NCI-H2196 treated with DMSO at 0.1 percent for 48 hours (cell line): ENCODE results near the gene POC1A.

Experiments used
- DNase-seq: peaks from one replicate; lab custom pipeline; 2025; ENCODE audit not compliant: unreplicated experiment; lab: John Stamatoyannopoulos, UW

The POC1A gene

DNA sequence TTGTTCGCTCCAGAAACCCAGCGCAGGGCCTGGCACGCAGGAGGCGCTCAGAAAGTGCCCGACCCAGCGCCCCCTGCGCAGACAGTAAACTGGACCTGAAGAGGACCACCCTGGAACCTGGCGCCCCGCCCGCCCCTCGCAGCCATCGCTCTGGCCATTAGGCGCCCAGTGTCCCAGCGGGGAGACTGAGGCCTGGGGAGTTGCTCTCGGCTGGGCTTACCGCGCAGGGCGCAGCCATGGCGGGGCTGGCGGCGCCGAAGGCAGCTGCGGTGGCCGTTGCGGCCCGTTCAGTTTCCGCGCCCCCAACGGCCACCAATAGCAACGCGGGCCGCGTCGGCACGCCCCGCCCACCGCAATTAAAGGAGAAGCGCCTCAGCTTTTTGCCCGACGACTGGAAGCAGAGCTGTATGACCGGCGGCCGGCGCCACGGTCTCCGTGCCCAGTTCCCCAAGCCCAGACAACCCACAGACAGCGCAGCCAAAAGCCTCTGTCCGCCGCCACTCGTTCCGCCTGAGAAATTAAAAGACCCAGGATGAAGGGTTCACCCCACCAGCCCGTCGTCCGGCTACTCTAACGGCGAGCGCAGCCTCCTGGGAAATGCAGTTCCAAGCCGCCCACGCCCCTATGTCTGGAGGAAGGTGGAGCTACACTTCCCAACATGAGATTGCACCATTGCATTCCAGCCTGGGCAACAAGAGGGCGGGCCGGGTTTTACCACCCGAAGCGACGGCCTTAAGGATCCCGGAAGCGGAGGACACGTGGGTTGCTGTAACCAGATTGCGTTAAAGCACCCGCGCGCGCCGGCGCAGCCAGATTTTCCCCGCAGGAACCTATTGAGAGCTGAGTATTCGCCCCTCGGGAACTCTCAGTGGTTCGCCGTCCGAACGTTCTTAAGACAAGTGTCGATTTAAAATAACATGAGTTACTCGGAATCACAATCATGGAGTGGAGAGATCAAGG is at the start of gene POC1A:
TSS of gene POC1A (minus strand) at position 289 of the 960 bp plus-strand sequence. CDS start at position 238, 51 bp downstream.
- DNase-seq = peak; percentile 72

DNA sequence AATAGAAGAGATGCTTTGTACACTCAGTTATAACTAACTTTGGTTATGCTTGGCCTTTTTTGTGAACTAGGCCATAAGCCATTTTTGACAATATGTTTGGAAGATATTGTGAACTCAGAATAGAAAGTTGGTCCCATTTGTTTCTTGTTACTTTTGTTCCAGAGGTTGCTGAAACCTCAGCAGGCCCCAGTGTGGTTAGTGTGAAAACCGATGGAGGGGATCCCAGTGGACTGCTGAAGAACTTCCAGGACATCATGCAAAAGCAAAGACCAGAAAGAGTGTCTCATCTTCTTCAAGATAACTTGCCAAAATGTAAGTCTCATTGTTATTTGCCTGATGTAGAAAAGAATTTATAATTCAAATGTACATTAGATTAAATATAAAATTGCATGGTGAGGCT is 49.5 kb upstream of the POC1A start:
- no peak for DNase-seq

GRCh38 chr3:52202384-52203077 is 48.3 kb upstream of the POC1A start:
- DNase-seq = no peak

DNA sequence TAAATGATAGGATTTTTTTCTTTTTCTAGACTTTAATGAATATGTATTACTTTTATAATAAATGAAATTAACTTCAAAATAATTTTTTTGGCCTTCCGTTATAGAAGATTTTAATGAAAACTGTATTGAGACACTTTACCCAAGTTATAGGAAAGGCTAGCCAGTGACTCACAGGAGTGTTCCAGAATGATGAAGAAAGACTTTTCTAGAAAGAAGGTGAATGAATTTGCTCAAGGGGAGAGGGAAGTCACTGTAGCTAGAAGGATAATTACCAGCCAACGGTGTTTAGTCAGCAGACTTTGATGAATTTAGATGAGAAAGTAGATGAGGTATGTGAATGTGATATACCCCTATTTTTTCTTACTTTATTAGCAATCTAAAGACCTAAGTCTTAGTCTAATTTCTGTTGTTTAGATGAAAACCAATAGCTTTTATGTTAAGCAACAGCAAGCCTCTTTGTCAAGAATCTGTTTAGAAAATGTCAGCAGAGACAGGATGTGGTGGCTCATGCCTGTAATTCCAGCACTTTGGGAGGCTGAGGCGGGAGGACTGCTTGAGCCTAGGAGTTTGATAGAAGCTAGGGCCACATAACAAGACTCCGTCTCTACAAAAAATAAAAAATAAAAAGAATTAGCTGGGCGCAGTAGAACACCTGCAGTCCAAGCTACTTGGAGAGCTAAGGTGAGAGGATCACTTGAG is 46.9 kb upstream of the POC1A start:
- no peak for DNase-seq

- DNase-seq = no peak
These were observed 44.7 kb upstream of the POC1A start for GRCh38 chr3:52198643-52199608.

- peak; percentile 36 for DNase-seq
These were observed 43.8 kb upstream of the POC1A start, which contains the start of gene ALAS1 for GRCh38 chr3:52197842-52198625. TSS of gene ALAS1 (plus strand) at chr3:52198160. CDS start at chr3:52199242, 1,082 bp downstream.

GRCh38 chr3:52197499-52197841 is 43.2 kb upstream of the POC1A start:
- no peak for DNase-seq

GRCh38 chr3:52196977-52197376 is 42.8 kb upstream of the POC1A start:
- DNase-seq = no peak

- no peak for DNase-seq
These were observed 41.7 kb upstream of the POC1A start for GRCh38 chr3:52195823-52196331.

DNA sequence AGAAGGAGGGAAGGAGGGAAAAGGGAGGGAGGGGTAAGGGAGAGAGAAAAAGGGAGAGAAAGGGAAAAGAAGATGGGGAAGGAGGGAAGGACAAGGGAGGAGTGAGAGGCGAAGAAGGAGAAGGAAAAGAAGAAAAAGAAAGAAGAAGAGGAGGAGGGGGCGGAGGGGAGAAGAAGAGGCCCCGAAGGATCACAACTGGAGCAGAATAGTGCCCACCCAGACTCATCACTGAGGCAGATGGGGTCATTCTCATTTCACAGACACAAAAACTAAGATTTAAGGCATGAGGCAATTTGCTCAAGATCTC is 41.0 kb upstream of the POC1A start:
- no peak for DNase-seq

- no peak for DNase-seq
These were observed 40.5 kb upstream of the POC1A start for GRCh38 chr3:52194485-52195290.

- peak; percentile 12 for DNase-seq
These were observed 38.8 kb upstream of the POC1A start for GRCh38 chr3:52193065-52193464.

- DNase-seq = no peak
These were observed 37.4 kb upstream of the POC1A start for GRCh38 chr3:52191663-52192062.

- no peak for DNase-seq
These were observed 36.3 kb upstream of the POC1A start for GRCh38 chr3:52190294-52191074.

GRCh38 chr3:52188556-52188955 is 34.3 kb upstream of the POC1A start:
- no peak for DNase-seq

DNA sequence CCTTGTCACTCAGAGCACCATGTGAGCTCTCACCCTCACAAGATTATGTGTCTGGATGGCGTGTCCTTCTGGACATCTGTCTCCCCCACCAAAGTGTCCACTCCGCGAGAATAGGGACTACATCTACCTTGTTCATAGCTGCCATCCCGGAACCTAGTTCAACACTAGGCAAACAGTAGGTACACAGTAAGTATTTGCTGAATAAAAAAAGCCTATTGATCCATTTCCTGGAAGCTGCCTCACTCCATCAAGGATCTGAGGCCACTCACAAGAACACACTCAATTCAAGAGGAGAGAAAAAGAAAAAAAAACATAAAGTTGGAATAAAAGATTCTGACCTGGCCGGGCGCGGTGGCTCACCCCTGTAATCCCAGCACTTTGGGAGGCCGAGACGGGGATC is 32.5 kb upstream of the POC1A start:
- no peak for DNase-seq

DNA sequence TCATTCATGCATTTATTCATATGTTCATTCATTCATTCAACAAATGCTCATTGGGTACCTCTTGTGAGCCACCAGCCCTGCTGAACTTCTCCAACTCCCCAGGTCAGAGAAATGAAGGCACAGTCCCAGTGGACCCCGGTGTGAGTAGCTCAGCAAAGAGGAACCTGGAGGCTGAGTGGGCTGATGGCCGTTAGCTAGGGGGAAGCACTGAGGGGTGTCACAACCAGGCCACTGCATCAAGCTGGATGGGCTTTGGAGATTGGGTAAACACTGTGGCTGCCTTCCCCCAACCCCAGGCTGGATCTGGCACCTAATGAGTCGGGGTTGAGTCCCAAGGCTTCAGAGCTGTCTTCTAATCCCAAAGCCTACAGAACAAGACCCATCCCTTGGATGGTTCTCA is 31.6 kb upstream of the POC1A start:
- DNase-seq = no peak

DNA sequence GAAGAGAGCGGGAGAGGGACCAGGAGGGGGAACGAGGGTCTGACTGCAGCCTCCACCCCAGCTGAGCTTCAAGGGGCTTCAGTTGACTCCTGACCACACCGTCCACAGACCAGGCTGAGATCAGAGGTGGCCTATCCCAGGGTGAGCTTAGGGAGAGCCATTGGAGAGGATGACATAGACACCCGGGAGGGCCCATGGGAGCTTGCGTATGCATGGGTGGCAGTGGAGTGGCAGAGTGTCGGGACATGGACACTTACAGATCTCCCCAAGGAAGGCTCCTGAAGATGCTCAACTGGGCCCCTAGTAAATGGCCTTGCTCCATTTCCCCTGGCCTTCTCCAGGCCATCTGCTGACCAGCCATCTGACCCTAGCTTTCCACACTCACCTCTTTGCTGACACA is 31.1 kb upstream of the POC1A start:
- no peak for DNase-seq
